ENCODE results near the gene TRIM24. TPM values are rescaled to one million over a fixed set of nuclear protein-coding genes. Genes with fewer than 3 reads are reported as not detected.

Gene TRIM24
- total RNA-seq, 1 experiment from 2014 or later: 25.9 TPM

DNA sequence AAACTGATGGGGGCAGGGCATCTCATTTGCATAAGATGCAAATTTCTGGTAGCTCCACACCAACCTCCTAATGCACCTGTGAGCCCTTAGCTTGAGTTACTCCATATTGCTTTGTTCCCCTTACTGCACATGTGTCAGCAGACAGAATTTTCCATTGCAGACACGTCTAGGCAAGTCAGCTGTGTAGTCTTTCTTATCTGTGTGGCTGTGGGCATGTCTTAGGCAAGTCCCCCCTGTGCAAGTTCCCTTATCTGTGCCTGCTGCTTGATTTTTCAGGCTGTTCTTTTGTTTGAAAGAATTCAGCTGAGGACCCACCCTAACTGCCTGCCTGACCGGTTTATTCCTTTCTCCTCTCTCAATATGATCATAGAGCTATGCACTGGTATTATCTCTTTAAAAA is 28.5 kb upstream of the TRIM24 start:
- H3K4me3 ChIP-seq (ENCODE audit: low read depth, low read length, poor library complexity, severe bottlenecking): no peak overlapping the region
- CTCF ChIA-PET: no interaction called here
- no peak for DNase-seq (ENCODE audit: low spot score)
- intact Hi-C loops (cut with micrococcal nuclease; ENCODE audit: unreplicated experiment): no loop called here
- no TSS peak for BruUV-seq (replicated peaks)
- H3K27ac ChIP-seq (ENCODE audit: low read depth, low read length, poor library complexity, severe bottlenecking): no peak overlapping the region
- TF ChIP-seq, protein P1, sequence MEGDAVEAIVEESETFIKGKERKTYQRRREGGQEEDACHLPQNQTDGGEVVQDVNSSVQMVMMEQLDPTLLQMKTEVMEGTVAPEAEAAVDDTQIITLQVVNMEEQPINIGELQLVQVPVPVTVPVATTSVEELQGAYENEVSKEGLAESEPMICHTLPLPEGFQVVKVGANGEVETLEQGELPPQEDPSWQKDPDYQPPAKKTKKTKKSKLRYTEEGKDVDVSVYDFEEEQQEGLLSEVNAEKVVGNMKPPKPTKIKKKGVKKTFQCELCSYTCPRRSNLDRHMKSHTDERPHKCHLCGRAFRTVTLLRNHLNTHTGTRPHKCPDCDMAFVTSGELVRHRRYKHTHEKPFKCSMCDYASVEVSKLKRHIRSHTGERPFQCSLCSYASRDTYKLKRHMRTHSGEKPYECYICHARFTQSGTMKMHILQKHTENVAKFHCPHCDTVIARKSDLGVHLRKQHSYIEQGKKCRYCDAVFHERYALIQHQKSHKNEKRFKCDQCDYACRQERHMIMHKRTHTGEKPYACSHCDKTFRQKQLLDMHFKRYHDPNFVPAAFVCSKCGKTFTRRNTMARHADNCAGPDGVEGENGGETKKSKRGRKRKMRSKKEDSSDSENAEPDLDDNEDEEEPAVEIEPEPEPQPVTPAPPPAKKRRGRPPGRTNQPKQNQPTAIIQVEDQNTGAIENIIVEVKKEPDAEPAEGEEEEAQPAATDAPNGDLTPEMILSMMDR (conservative IDR thresholded peaks at IDR 0.05; ENCODE audit: low read depth, low read length): no peak
- no peak for TF ChIP-seq EZH2 (IDR thresholded peaks at IDR 0.05; ENCODE audit: borderline replicate concordance, low read depth, low read length, poor library complexity, severe bottlenecking)
- POLR2A ChIA-PET (ENCODE audit: low non-redundant PET): no interaction called here
- H3K36me3 ChIP-seq (ENCODE audit: insufficient read depth, low read length, poor library complexity, severe bottlenecking): no peaks in the 10 kb centered on the region
- H3K4me1 ChIP-seq (ENCODE audit: insufficient read depth, low read length, poor library complexity, severe bottlenecking): no peaks in the 10 kb centered on the region
- no peaks in the 10 kb centered on the region for H3K27me3 ChIP-seq (replicated peaks; ENCODE audit: insufficient read depth, low read depth, low read length, poor library complexity)
- peaks cover 9% of the 10 kb centered on the region for H3K9me3 ChIP-seq (ENCODE audit: low read depth, low read length, poor library complexity, severe bottlenecking)

DNA sequence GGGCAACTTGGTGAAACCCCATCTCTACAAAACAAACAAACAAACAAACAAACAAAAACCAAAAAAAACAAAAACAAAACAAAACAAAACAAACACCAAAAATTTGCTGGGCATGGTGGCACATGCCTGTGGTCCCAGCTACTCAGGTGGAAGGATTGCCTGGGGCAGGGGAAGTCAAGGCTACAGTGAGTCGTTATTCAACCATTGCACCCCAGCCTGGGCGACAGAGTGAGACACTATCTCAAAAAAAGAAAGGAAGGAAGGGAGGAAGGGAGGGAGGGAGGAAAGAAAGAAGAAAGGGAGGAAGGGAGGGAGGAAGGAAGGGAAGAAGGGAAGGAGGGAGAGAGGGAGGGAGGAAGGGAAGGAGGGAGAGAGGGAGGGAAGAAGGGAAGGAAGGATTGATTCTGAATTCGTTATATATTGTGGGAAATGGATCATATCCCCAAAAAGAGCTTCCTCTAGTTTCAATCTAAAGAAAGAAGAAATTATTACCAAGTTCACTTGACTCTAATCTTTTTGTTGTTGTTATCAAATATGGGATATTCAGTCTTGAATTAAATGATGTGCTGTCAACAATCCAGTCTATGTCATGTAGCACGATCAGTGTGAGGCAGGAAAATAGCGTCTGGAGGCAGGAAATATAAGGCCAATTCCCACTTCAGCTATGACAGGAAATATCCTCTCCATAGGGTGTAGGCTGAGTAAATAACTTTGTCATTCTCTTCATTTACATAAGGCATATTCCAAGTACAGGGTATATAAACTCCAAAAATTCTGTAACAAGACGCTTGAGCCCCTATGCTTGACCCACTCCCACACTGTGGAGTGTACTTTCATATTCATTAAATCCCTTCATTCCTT is 26.2 kb upstream of the TRIM24 start:
- no TSS peak for BruUV-seq (replicated peaks)
- no peaks in the 10 kb centered on the region for H3K4me1 ChIP-seq (ENCODE audit: insufficient read depth, low read length, poor library complexity, severe bottlenecking)
- H3K36me3 ChIP-seq (ENCODE audit: insufficient read depth, low read length, poor library complexity, severe bottlenecking): no peaks in the 10 kb centered on the region
- H3K4me3 ChIP-seq (ENCODE audit: low read depth, low read length, poor library complexity, severe bottlenecking): no peak overlapping the region
- TF ChIP-seq, protein P1 (conservative IDR thresholded peaks at IDR 0.05; ENCODE audit: low read depth, low read length): no peak
- TF ChIP-seq EZH2 (IDR thresholded peaks at IDR 0.05; ENCODE audit: borderline replicate concordance, low read depth, low read length, poor library complexity, severe bottlenecking): no peak
- intact Hi-C loops (cut with micrococcal nuclease; ENCODE audit: unreplicated experiment): no loop called here
- H3K27ac ChIP-seq (ENCODE audit: low read depth, low read length, poor library complexity, severe bottlenecking): no peak overlapping the region
- CTCF ChIA-PET: no interaction called here
- POLR2A ChIA-PET (ENCODE audit: low non-redundant PET): no interaction called here
- DNase-seq (ENCODE audit: low spot score): no peak
- no peaks in the 10 kb centered on the region for H3K27me3 ChIP-seq (replicated peaks; ENCODE audit: insufficient read depth, low read depth, low read length, poor library complexity)
- peaks cover 9% of the 10 kb centered on the region for H3K9me3 ChIP-seq (ENCODE audit: low read depth, low read length, poor library complexity, severe bottlenecking)

DNA sequence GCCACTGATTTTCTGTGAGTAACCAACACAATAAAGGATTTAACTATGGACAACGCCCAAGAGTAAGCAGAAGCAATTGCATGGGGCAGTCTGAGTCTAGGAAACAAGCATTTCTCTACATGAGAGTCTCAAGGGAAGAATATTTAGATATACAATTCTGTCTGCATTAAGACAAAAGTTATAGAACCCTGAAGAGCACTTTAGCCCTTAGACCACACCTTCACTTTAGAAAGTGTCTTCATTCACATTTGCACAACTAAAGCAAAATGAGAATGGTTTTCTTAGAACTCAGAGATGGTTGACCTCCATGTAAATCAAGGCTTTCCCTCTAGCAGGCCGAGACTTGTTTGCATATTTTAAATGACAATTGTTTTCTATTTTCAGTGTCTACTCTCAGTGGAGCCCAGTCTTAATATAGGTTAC is 25.5 kb upstream of the TRIM24 start:
- Histone ChIP-seq H3K36me3 (ENCODE audit: insufficient read depth, low read length, poor library complexity, severe bottlenecking) (no peaks in the 10 kb centered on the region), H3K4me3 (ENCODE audit: low read depth, low read length, poor library complexity, severe bottlenecking) (no peak overlapping the region), H3K27me3 (replicated peaks; ENCODE audit: insufficient read depth, low read depth, low read length, poor library complexity) (no peaks in the 10 kb centered on the region), H3K4me1 (ENCODE audit: insufficient read depth, low read length, poor library complexity, severe bottlenecking) (no peaks in the 10 kb centered on the region), H3K27ac (ENCODE audit: low read depth, low read length, poor library complexity, severe bottlenecking) (no peak overlapping the region), H3K9me3 (ENCODE audit: low read depth, low read length, poor library complexity, severe bottlenecking) (peaks cover 4% of the 10 kb centered on the region)
- TF ChIP-seq, protein P1 (conservative IDR thresholded peaks at IDR 0.05; ENCODE audit: low read depth, low read length): no peak
- no peak for TF ChIP-seq EZH2 (IDR thresholded peaks at IDR 0.05; ENCODE audit: borderline replicate concordance, low read depth, low read length, poor library complexity, severe bottlenecking)
- intact Hi-C loops (cut with micrococcal nuclease; ENCODE audit: unreplicated experiment): no loop called here
- CTCF ChIA-PET: no interaction called here
- DNase-seq (ENCODE audit: low spot score): no peak
- POLR2A ChIA-PET (ENCODE audit: low non-redundant PET): no interaction called here
- BruUV-seq (replicated peaks): no TSS peak

All from A673 (cell line).